Astrocyte of the spinal cord (primary cell): Measurements from ENCODE around the gene ERC2.

ENCODE experiments used
- DNase-seq: peaks from one replicate; pipeline ENCODE4 v3.0.0; 2011; ENCODE audit warnings: low read depth, low spot score
- H3K4me3 ChIP-seq: 2 replicates; pipeline ENCODE4 v1.5.1; 2011; ENCODE audit warnings: low read depth, mild to moderate bottlenecking, low read length, moderate library complexity
- CTCF ChIP-seq: IDR thresholded peaks from 2 replicates; pipeline ENCODE4 v1.5.1; 2012; ENCODE audit warnings: low read depth, mild to moderate bottlenecking, low read length, inconsistent platforms
- in situ Hi-C: cut with HindIII; loops from 2 replicates; pipeline ENCODE4 v1.10.0; 2017; ENCODE audit warnings: low sequenced_read_pairs

Gene ERC2

GRCh38 chr3:55524565-55525244, 943.6 kb downstream of the ERC2 start:
- in situ Hi-C loops, result no loop called here
- peak; percentile 84 for DNase-seq

GRCh38 chr3:55523471-55523870, 944.8 kb downstream of the ERC2 start:
- DNase-seq, result no peak
- no peak overlapping the region for H3K4me3 ChIP-seq
- no peak for TF ChIP-seq CTCF
- in situ Hi-C loops, result no loop called here

More at GRCh38 chr3:55524565-55525244, 943.6 kb downstream of the ERC2 start:
- H3K4me3 ChIP-seq, result no peak overlapping the region
- no peak for TF ChIP-seq CTCF

- in situ Hi-C loops, result no loop called here
- no peak overlapping the region for H3K4me3 ChIP-seq
- TF ChIP-seq CTCF, result no peak
- peak; percentile 54 for DNase-seq
Measured at GRCh38 chr3:55521738-55522421, 946.4 kb downstream of the ERC2 start.

- no peak for TF ChIP-seq CTCF
- no peak for DNase-seq
- no peak overlapping the region for H3K4me3 ChIP-seq
- in situ Hi-C loops, result no loop called here
Measured at GRCh38 chr3:55521064-55521737, 947.1 kb downstream of the ERC2 start.

GRCh38 chr3:55519019-55519418, 949.2 kb downstream of the ERC2 start:
- no peak overlapping the region for H3K4me3 ChIP-seq
- no peak for TF ChIP-seq CTCF
- in situ Hi-C loops, result no loop called here
- DNase-seq, result peak; percentile 50

- in situ Hi-C loops, result no loop called here
- DNase-seq, result peak; percentile 35
- H3K4me3 ChIP-seq, result no peak overlapping the region
- no peak for TF ChIP-seq CTCF
Measured at GRCh38 chr3:55518451-55518850, 949.8 kb downstream of the ERC2 start.
